Measurements from ENCODE around the gene ARID5B.

Gene ARID5B

DNA sequence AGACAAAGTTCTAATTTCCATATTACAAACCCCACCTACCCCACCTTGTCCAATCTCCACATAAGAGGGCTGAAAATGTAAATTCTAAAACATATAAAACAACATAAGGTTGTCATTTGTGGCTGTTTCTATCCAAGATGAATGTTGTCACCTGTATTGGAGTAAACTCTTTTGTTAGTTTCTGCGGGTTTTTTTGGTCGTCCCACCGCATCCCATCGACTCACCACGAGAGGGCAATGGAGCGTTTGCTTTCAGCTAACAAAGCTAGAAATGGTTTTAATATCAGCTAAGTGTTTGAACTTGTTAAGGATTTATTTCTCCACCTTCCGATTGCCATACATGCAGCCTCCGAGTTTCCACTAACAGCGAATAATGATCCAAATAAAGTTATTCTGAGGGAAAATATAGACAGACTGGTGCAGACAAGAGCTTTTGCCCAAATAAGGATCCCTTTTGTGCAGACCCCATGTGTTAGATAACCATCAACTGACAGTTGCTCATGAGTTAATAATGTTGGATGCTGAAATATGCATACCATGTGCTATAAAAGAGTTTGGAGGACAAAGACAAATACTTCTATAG lies 137.2 kb downstream of the ARID5B start:
- DNase-seq: peak; percentile 94

DNA sequence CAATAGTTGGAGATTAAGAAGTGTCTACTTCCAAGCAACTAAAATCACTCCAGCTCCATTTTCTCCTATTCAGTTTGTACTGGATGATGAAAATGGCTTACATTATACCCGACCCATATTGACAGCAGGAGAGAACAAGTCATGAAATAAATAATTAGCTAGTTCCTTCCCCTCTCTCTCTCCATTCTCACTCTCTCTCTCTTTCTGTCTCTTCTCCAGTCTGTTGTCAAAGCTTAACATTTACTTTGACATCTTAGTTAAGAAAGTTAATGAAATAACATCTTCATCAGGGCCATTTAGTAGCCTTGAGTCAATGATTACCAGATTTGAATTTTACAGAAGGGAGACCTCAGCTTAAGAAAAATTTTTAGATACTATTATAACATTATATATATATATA lies 138.5 kb downstream of the ARID5B start:
- DNase-seq: no peak

DNA sequence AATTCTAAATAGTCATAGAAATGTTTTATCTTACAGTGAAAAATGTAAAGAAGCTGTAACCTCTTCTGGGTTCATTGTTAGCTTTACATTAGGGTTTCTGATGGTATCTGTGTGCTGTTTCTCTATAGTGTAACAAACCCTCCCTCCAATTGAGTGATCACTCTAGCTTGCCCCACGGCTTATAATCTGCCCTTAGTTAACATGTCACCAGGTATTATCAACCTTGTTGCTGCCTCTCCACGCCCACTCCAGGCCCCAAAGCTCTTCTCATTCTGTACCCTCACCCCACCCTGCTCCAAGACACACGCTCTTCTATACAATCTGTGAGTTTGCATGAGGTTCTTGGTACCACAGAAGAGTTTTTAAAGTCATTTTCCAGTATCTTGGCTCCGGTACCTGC lies 139.4 kb downstream of the ARID5B start:
- no peak for DNase-seq

DNA sequence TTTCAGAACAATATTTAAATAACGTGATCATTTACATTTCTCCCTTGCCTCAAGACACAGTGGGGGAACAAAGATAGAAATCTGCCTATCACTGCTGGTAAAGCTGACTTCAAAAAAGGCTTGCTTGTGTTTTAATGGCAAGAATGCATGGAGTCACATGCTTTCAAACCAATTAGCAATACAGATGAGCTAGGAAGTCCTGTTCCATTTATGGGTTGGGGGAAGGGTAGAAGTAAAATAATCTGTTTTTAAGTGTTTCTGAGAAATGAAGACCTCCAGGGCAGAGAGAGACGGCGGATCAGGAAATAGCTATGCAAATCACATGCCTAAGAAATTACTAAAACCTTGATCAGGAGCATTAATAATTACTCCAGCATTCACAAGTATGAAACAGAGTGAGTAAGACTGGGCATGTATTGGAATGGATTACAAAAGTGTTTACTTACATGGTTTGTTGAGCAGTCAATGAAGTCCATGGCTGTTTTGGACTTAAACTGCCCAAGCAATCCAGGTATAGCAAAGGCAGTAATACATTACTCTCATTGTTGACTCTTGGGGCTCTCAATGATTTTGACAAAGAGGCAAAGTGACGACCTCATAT lies 142.0 kb downstream of the ARID5B start:
- DNase-seq: peak; percentile 97

DNA sequence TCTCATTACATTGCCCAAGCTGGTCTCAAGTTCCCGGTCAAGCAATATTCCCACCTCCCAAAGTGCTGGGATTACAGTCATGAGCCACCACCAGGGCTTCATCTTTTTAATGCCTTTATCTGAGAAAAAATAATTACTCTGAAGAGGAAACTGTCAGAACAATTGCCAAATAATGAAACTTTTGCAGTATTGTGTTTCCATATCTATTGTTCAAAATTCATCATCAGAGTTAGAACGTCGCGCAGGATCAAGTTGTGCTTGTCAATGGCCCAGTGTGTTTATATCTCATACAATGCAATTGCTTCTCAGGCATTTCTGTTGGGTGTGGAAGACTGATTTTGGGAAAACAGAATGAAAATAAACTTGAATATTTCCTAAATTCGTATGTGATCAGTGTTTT lies 143.1 kb downstream of the ARID5B start:
- no peak for DNase-seq

DNA sequence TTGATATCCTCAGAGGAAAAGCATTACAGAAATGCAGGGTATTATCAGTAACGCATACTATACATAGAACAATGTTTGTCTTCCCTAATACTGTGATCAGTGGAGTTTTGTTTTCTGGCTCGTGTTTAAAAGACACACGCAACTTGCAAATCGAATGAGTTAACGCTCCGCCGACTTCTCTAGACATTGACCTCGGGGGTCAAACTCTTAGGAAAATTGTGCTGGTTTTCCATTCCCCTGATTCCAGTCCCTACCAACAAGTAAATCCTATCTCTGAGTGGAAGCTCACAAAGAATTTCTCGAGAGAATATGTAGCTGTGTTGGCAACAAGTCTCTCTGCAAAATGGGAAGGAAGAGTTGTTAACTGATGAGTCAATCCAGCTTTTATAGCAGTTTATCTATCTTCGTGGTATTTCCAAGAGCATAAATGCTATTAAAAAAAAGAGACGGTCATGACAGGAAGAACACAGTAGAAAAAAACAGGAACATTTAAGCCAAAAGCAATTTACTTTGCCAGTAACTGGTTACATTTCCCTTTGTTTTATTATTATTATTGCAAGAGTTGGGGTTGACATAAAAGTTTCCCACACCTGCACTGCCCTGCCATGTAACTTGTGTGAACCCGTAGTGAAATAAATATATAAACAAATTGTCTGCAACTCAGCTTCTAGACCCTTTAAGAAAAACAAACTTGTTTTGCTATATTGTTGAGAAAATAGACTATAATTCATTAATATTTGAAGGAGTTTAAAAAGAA lies 144.4 kb downstream of the ARID5B start:
- DNase-seq: peak; percentile 95

- DNase-seq: peak; percentile 68
Measured at GRCh38 chr10:62046522-62047227, 145.2 kb downstream of the ARID5B start.

DNA sequence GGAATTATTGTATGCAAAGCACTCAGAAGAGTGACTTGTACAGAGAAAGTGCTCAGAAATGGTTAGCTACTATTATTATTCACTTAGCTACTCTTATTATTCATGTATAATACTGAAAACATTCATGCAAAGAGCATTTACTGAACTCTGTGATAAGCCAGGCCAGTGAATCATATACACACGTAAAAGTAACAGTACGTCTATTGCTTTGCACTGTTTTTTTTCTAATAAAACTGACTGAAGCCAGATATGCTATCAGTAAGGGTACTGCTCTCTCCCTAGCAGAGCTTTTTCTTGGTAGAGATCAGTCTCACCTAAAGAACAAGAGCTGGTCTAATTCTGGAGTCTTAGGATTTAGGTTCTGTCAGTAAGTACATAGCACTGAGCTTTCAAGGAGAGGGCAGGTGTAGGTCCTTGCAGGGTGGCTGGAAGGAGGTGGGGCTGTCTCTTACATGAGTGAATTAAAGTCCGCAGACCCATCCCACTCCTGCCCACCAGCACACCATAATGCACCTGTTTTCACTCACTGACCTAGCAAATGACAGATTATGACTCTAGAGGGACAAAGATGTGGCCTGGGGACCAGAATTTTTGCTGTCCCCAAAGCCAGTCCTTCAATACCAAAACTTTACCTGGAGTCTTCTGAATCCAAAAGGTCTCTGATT lies 145.9 kb downstream of the ARID5B start:
- DNase-seq: no peak

DNA sequence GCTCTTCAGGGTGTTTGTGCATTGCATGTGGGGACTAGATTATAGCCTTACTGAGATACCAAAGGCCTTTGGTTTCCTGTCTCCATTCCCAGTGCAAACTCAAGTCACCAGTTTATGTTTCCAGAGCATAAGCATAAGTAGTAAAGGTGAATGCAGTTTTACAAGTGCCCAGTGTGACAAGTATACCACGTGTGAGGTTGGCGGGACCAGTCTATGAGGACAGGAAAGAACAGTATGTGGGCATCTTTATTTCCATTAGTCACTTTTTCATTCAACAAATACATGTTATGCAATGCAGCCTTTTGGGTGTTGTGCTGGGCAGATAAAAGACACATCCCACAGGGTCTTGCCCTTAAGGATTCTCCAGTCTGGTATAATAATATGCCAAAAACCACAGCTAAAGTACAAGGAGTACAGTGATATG lies 146.5 kb downstream of the ARID5B start:
- no peak for DNase-seq

DNA sequence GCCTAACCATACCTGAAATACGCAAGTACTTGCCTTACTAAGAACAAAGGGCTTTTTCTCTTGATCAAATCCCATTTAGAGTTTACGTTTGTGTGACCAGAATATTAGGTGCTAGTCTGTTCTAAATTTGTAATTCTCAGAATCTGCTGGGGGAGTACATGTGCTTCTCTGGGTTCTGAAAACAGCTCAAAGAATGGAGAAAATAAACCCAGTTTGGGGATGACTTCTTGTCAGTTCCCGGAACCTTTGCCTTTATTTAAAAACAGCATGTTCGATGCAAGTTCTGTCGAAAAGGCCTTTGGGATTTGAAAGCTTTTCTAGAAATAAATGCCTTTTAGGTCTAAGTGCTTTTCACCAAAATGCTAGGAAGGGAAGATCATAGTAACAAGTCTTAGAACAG lies 147.0 kb downstream of the ARID5B start:
- no peak for DNase-seq

- DNase-seq: peak; percentile 97
Measured at GRCh38 chr10:62048919-62049623, 147.6 kb downstream of the ARID5B start.

DNA sequence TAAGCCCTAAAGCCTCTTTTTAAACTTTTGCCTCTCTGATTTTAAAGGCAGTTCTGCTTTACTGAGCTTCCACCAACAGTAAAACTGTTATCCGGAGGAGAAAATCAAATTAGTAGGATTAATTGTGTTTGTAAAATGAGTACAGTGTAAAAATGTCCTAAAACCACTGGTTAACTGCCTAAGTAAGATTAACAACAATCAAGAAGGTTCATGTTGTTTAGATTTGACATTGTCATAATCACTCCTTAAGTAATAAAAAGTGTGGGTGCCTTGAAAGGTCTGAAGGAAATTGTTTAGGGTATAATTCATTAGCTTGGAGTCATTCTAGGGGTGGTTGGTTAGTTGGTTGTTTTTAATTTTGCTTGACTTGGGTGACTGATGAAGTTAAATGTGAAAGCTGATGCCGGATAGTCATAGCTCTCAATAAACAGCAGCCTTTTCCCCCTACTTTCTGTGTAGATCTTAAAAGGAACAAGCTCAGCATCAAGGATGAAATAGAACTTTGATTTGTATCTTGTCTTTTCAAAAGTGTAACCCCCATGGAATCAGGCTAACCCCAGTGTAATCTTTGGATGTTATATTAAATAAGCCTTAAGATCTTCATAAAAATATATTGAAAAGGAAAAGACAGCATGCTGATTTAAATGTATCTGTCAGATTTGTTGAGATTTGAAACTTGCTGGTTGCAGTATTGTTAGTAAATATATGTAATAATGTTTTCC lies 148.3 kb downstream of the ARID5B start:
- no peak for DNase-seq

DNA sequence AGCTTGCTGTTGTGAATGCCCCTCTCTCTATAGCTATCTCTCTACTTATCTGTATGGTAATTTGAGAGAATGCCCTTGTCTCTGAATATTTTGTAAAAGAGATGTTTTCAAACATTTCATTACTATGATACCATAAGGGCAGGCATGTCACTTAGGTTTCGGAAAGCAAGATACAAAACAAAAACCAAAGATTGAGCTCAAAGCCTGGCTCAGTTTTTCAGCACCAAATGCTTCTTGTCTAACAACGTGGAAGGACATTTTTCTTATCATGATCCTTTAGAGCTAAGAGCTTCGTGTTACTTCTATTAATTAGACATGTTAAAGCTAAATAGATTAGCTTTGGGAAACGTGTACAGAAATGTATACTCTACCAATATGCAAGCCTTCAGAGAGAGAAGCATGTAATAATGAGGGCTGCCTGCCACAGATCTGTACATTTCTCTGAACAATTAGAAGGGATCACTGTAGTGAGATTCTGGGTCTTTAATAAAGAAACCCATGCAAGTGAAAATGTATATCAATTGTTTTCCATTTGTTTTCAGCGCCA lies 148.9 kb downstream of the ARID5B start:
- DNase-seq: no peak

GRCh38 chr10:62050893-62051433 lies 149.5 kb downstream of the ARID5B start:
- DNase-seq: peak; percentile 97

GRCh38 chr10:62052276-62052675 lies 150.8 kb downstream of the ARID5B start:
- DNase-seq: no peak

GRCh38 chr10:62053860-62054259 lies 152.4 kb downstream of the ARID5B start:
- no peak for DNase-seq

DNA sequence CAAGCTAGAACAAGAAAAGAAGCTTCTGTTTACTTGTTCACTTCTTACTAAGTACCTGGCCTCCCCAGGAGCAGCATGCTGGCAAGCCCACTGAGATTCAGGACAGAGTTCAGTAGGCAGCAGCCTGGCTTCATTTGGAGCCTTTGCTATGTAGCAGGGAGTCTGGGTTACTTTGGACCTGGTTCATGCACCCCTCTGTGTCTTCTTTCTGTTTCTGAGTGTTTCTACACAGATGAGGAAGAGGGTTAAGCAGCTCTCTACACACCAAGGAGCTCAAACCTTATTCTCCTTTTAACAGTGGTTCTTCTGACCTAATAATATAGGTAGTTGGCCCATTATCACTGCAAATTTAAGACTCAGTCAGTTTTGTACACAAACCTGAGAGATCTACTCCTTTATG lies 152.9 kb downstream of the ARID5B start:
- no peak for DNase-seq

- no peak for DNase-seq
Measured at GRCh38 chr10:62054830-62055229, 153.3 kb downstream of the ARID5B start.

GRCh38 chr10:62056219-62056618 lies 154.7 kb downstream of the ARID5B start:
- DNase-seq: no peak

DNA sequence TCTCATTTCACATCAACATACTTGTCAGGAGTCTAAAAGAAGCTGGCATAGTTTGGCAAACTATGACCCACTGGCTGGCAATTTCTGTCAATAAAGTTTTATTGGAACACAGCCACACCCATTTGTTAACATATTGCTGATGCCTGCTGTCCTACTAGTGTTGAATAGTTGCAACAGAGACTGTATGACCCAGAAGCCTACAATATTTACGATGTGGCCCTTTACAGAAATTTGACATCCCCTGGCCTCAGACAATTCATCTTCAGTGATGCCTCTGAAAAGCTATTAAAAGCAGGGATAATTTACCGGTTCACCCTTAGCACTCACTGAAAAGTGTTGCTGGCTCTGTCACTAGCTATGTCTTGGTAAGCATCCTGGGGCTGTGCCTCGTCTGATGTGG lies 155.2 kb downstream of the ARID5B start:
- DNase-seq: no peak

- DNase-seq: peak; percentile 60
Measured at GRCh38 chr10:62057359-62057758, 155.9 kb downstream of the ARID5B start.

Data from fibroblast of skin of right quadriceps (primary cell).